Trophoblast cell (in vitro differentiated cells and primary cell): ENCODE data around the gene MFAP3.
A peak's percentile ranks its signal among the peaks of the same experiment; 100 is the strongest.

Source experiments
- DNase-seq, 2 donors: peaks; one replicate each; pipeline ENCODE4 v3.0.0-alpha.2; 2016
- H2AFZ ChIP-seq: 2 replicates; pipeline ENCODE4 v1.6.1; 2013; ENCODE audit warnings: low read length, moderate library complexity, mild to moderate bottlenecking; ENCODE audit not compliant: insufficient read depth, poor library complexity
- H2AK5ac ChIP-seq: 2 replicates; pipeline ENCODE4 v1.6.1; 2013; ENCODE audit warnings: mild to moderate bottlenecking, low read length
- H2BK120ac ChIP-seq: 2 replicates; pipeline ENCODE4 v1.6.1; 2013; ENCODE audit warnings: low read length, mild to moderate bottlenecking, moderate library complexity; ENCODE audit not compliant: insufficient read depth, poor library complexity
- H2BK12ac ChIP-seq: 2 replicates; pipeline ENCODE4 v1.6.1; 2013; ENCODE audit warnings: mild to moderate bottlenecking, low read length, moderate library complexity
- H2BK5ac ChIP-seq: 2 replicates; pipeline ENCODE4 v1.6.1; 2013; ENCODE audit warnings: low read length, low read depth, moderate library complexity, mild to moderate bottlenecking; ENCODE audit not compliant: poor library complexity
- H3K14ac ChIP-seq: 2 replicates; pipeline ENCODE4 v1.6.1; 2013; ENCODE audit warnings: mild to moderate bottlenecking, low read length
- H3K18ac ChIP-seq: 2 replicates; pipeline ENCODE4 v1.6.1; 2013; ENCODE audit warnings: mild to moderate bottlenecking, low read length
- H3K23ac ChIP-seq: 2 replicates; pipeline ENCODE4 v1.6.1; 2013; ENCODE audit warnings: low read length
- H3K27ac ChIP-seq: 2 replicates; pipeline ENCODE4 v1.5.1; 2013; ENCODE audit warnings: low read depth, mild to moderate bottlenecking, inconsistent platforms, low read length, moderate library complexity
- H3K27me3 ChIP-seq: 2 replicates; pipeline ENCODE4 v1.6.1; 2013; ENCODE audit warnings: inconsistent platforms, mild to moderate bottlenecking, low read length, moderate library complexity; ENCODE audit not compliant: insufficient read depth
- H3K36me3 ChIP-seq, 2 experiments: 1 replicate in 1 of 2; 2 replicates in 1 of 2; pipeline ENCODE4 v1.6.1; 2013; ENCODE audit warnings: low read length in 2 of 2, mild to moderate bottlenecking in 2 of 2, moderate library complexity in 1 of 2; ENCODE audit not compliant: insufficient read depth in 2 of 2, control insufficient read depth in 1 of 2
- H3K4ac ChIP-seq: 2 replicates; pipeline ENCODE4 v1.6.1; 2013; ENCODE audit warnings: low read depth, mild to moderate bottlenecking, low read length, moderate library complexity
- H3K4me1 ChIP-seq, 2 experiments: 1 replicate in 1 of 2; 2 replicates in 1 of 2; pipeline ENCODE4 v1.6.1; 2013; ENCODE audit warnings: low read length in 2 of 2, mild to moderate bottlenecking in 2 of 2, moderate library complexity in 1 of 2; ENCODE audit not compliant: insufficient read depth in 2 of 2, control insufficient read depth in 1 of 2
- H3K4me2 ChIP-seq: 2 replicates; pipeline ENCODE4 v1.6.1; 2013; ENCODE audit warnings: inconsistent platforms, mild to moderate bottlenecking, low read length, moderate library complexity
- H3K4me3 ChIP-seq: 2 replicates; pipeline ENCODE4 v1.5.1; 2013; ENCODE audit warnings: mild to moderate bottlenecking, low read depth, low read length, inconsistent platforms
- H3K79me1 ChIP-seq: one replicate; pipeline ENCODE4 v1.6.1; 2013; ENCODE audit warnings: low read length
- H3K79me2 ChIP-seq: 2 replicates; pipeline ENCODE4 v1.6.1; 2013; ENCODE audit warnings: low read length, mild to moderate bottlenecking; ENCODE audit not compliant: control insufficient read depth, insufficient read depth, poor library complexity
- H3K9ac ChIP-seq: 2 replicates; pipeline ENCODE4 v1.6.1; 2013; ENCODE audit warnings: mild to moderate bottlenecking, low read length
- H3K9me3 ChIP-seq: 2 replicates; pipeline ENCODE4 v1.6.1; 2013; ENCODE audit warnings: low read depth, mild to moderate bottlenecking, control low read depth, inconsistent platforms, low read length; ENCODE audit not compliant: insufficient read depth
- H4K12ac ChIP-seq: 2 replicates; pipeline ENCODE4 v1.6.1; 2013; ENCODE audit warnings: low read depth, mild to moderate bottlenecking, low read length, moderate library complexity
- H4K8ac ChIP-seq: 2 replicates; pipeline ENCODE4 v1.6.1; 2013; ENCODE audit warnings: low read depth, mild to moderate bottlenecking, low read length, moderate library complexity
- H4K91ac ChIP-seq: one replicate; pipeline ENCODE4 v1.6.1; 2013; ENCODE audit warnings: low read depth, mild to moderate bottlenecking, low read length, moderate library complexity
- WGBS: extraction: QIAGEN DNeasy Blood & Tissue Kit; methylation state at CpG from one replicate; pipeline ENCODE4 v1.1.7; 2013; ENCODE audit warnings: missing lambda C conversion rate; ENCODE audit not compliant: insufficient read length, insufficient coverage; ENCODE audit errors: extremely low coverage; 5-methylcytosine and 5-hydroxymethylcytosine counted together

The MFAP3 gene

GRCh38 chr5:154039458-154039829 lies 677 bp downstream of the MFAP3 start:
- peak overlapping the region; percentile 94 for H4K8ac ChIP-seq
- peak overlapping the region; percentile 81 for H4K12ac ChIP-seq
- WGBS: no CpG with 5 or more reads among the region's 1 CpG
- peak overlapping the region; percentile 90 for H3K4me3 ChIP-seq
- H3K18ac ChIP-seq: no peak overlapping the region
- H2AK5ac ChIP-seq: no peak overlapping the region
- DNase-seq: no peak
- H2AFZ ChIP-seq: no peak overlapping the region
- no peak overlapping the region for H4K91ac ChIP-seq
- H2BK5ac ChIP-seq: no peak overlapping the region
- H3K4me2 ChIP-seq: peak overlapping the region; percentile 92
- no peaks in the 10 kb centered on the region for H3K27me3 ChIP-seq
- peaks cover 4% of the 10 kb centered on the region for H3K79me1 ChIP-seq
- H2BK12ac ChIP-seq: no peak overlapping the region
- H2BK120ac ChIP-seq: no peak overlapping the region
- no peak overlapping the region for H3K27ac ChIP-seq
- H3K9ac ChIP-seq: no peak overlapping the region
- no peaks in the 10 kb centered on the region for H3K9me3 ChIP-seq
- peaks cover 2% of the 10 kb centered on the region for H3K79me2 ChIP-seq
- no peak overlapping the region for H3K23ac ChIP-seq
- H3K14ac ChIP-seq: no peak overlapping the region
- H3K36me3 ChIP-seq: no peaks in the 10 kb centered on the region
- peaks cover 2 to 3% of the 10 kb centered on the region in 2 experiments for H3K4me1 ChIP-seq
- H3K4ac ChIP-seq: peak overlapping the region; percentile 29

DNA sequence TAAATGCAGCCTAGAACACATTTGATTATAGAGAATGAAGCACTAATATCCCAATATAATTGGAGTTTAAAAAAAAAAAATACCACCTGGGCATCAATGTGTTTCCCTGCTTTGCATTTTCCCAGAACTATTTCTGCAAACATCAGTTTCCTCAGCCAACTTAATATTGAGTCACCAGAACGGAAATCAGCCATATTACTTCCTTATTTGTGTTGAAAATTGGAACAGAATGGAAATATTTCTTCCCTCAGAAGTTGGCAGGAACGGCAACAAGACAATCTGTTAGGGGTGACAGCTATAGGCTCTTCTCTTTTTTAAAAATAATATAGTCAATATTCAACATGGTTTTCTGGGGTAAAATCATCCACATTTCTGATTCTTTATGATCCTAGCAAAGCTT lies 4.0 kb downstream of the MFAP3 start:
- H3K4me3 ChIP-seq: no peak overlapping the region
- no peak overlapping the region for H3K4ac ChIP-seq
- H3K79me1 ChIP-seq: peaks cover 4% of the 10 kb centered on the region
- no peak overlapping the region for H2BK5ac ChIP-seq
- H3K79me2 ChIP-seq: peaks cover 2% of the 10 kb centered on the region
- no peaks in the 10 kb centered on the region for H3K9me3 ChIP-seq
- H3K4me2 ChIP-seq: no peak overlapping the region
- H3K4me1 ChIP-seq: peaks cover 2 to 3% of the 10 kb centered on the region in 2 experiments
- no peak overlapping the region for H3K18ac ChIP-seq
- no peak overlapping the region for H2AFZ ChIP-seq
- H2BK120ac ChIP-seq: no peak overlapping the region
- no peak overlapping the region for H2AK5ac ChIP-seq
- peak in 1 of 2 donors; percentile 7 for DNase-seq
- H3K27ac ChIP-seq: no peak overlapping the region
- WGBS: no CpG with 5 or more reads among the region's 2 CpGs
- no peak overlapping the region for H4K12ac ChIP-seq
- H4K91ac ChIP-seq: no peak overlapping the region
- H2BK12ac ChIP-seq: no peak overlapping the region
- H3K27me3 ChIP-seq: no peaks in the 10 kb centered on the region
- H4K8ac ChIP-seq: no peak overlapping the region
- H3K9ac ChIP-seq: no peak overlapping the region
- no peak overlapping the region for H3K14ac ChIP-seq
- no peak overlapping the region for H3K23ac ChIP-seq
- H3K36me3 ChIP-seq: peaks cover 3 to 4% of the 10 kb centered on the region in 2 experiments

GRCh38 chr5:154044099-154044498 lies 5.3 kb downstream of the MFAP3 start:
- Histone ChIP-seq H2BK5ac (no peak overlapping the region), H3K27me3 (no peaks in the 10 kb centered on the region), H3K36me3 (peaks cover 3 to 4% of the 10 kb centered on the region in 2 experiments), H4K91ac (no peak overlapping the region), H2AK5ac (no peak overlapping the region), H3K9ac (no peak overlapping the region), H3K27ac (no peak overlapping the region), H3K4me2 (peak overlapping the region; percentile 43), H3K79me2 (no peaks in the 10 kb centered on the region), H3K4ac (no peak overlapping the region), H2BK120ac (no peak overlapping the region), H3K18ac (no peak overlapping the region), H2AFZ (no peak overlapping the region), H3K14ac (no peak overlapping the region), H3K9me3 (no peaks in the 10 kb centered on the region), H3K4me3 (no peak overlapping the region), H4K12ac (no peak overlapping the region), H2BK12ac (no peak overlapping the region), H3K79me1 (no peaks in the 10 kb centered on the region), H3K4me1 (peaks cover 2 to 3% of the 10 kb centered on the region in 2 experiments), H3K23ac (no peak overlapping the region), H4K8ac (no peak overlapping the region)
- no peak for DNase-seq
- no CpG with 5 or more reads among the region's 3 CpGs for WGBS

DNA sequence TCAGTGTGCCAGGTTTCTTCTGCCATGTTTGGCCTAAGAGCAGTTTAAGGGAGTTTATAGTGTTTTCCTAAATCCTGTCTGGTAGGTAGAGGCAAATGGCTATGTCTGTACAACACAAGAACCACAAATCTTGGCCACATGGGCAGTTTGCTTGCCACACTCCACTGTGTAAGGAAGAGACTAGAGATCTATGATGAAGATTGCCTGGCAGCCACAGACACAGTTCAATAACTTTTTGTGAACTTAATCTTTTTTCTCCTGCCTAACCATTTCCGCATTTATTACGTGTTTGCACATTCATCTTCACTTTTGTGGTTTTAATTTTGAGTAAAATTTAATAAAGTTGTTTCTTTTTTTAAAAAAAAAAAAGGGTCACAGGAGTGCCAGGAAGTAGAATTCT lies 5.8 kb downstream of the MFAP3 start:
- Histone ChIP-seq H4K12ac (no peak overlapping the region), H2AFZ (no peak overlapping the region), H2BK5ac (no peak overlapping the region), H4K8ac (no peak overlapping the region), H3K9ac (no peak overlapping the region), H3K27ac (no peak overlapping the region), H4K91ac (no peak overlapping the region), H3K4me3 (no peak overlapping the region), H3K36me3 (peaks cover 3 to 4% of the 10 kb centered on the region in 2 experiments), H3K79me1 (no peaks in the 10 kb centered on the region), H2BK120ac (no peak overlapping the region), H3K27me3 (no peaks in the 10 kb centered on the region), H3K18ac (no peak overlapping the region), H3K4me2 (peak overlapping the region; percentile 43), H2AK5ac (no peak overlapping the region), H3K14ac (no peak overlapping the region), H3K4ac (no peak overlapping the region), H3K23ac (no peak overlapping the region), H3K79me2 (no peaks in the 10 kb centered on the region), H2BK12ac (no peak overlapping the region), H3K9me3 (no peaks in the 10 kb centered on the region), H3K4me1 (no peaks in the 10 kb centered on the region)
- DNase-seq: no peak
- WGBS: no CpG with 5 or more reads among the region's 2 CpGs
